ENCODE results near the gene KCND3. TPM values are rescaled to one million over a fixed set of nuclear protein-coding genes. Genes with fewer than 3 reads are reported as not detected.

The KCND3 gene
- polyA plus RNA-seq, 1 donor (not counting 4 experiments of a cell fraction or from before 2014, with no cell fraction given) = 0.21 TPM

GRCh38 chr1:111861523-111861922, 127.9 kb downstream of the KCND3 start:
- no peaks in the 10 kb centered on the region for H3K27me3 ChIP-seq (ENCODE audit: control insufficient read depth, extremely low read depth, insufficient read depth, low read length)
- FAIRE-seq = no peak
- DNase-seq (ENCODE audit: low read depth, low spot score) = no peak
- H3K4me2 ChIP-seq (ENCODE audit: control insufficient read depth, extremely low read depth, insufficient read depth, low read depth, low read length) = no peak overlapping the region
- H3K9me1 ChIP-seq (ENCODE audit: control insufficient read depth, extremely low read depth, insufficient read depth, low read length) = no peaks in the 10 kb centered on the region
- H3K27ac ChIP-seq (ENCODE audit: control insufficient read depth, insufficient read depth, low read length) = no peak overlapping the region
- H3K36me3 ChIP-seq (ENCODE audit: control insufficient read depth in 2 of 2, extremely low read depth in 1 of 2, insufficient read depth in 2 of 2, low read length in 2 of 2) = no peaks in the 10 kb centered on the region
- H3K9me3 ChIP-seq (ENCODE audit: control insufficient read depth, low read depth, low read length) = no peaks in the 10 kb centered on the region
- no peaks in the 10 kb centered on the region for H3K4me1 ChIP-seq (ENCODE audit: control insufficient read depth, extremely low read depth, insufficient read depth, low read length)
- TF ChIP-seq EZH2 (IDR thresholded peaks at IDR 0.05; ENCODE audit: low read length) = no peak
- TF ChIP-seq CTCF (optimal IDR thresholded peaks at IDR 0.05 in 1 of 3, IDR thresholded peaks at IDR 0.05 in 1 of 3, conservative IDR thresholded peaks at IDR 0.05 in 1 of 3; ENCODE audit: extremely low read depth in 1 of 3, insufficient read depth in 2 of 3, low read length in 3 of 3) = no peak
- dilution Hi-C loops (cut with MboI; ENCODE audit: extremely low pct_ligation_motif_present, low sequenced_read_pairs) = no loop called here
- no peaks in the 10 kb centered on the region for H3K79me2 ChIP-seq (ENCODE audit: control insufficient read depth, insufficient read depth, low read length)
- H3K4me3 ChIP-seq (ENCODE audit: control insufficient read depth in 2 of 3, extremely low read depth in 1 of 3, insufficient read depth in 2 of 3, low read depth in 1 of 3, low read length in 3 of 3) = no peak overlapping the region
- H3K9ac ChIP-seq (ENCODE audit: control insufficient read depth, extremely low read depth, insufficient read depth, low read length) = no peak overlapping the region
- no peaks in the 10 kb centered on the region for H4K20me1 ChIP-seq (ENCODE audit: control insufficient read depth, extremely low read depth, insufficient read depth, low read length)
- H2AFZ ChIP-seq (ENCODE audit: control insufficient read depth, low read length) = no peak overlapping the region

GRCh38 chr1:111857194-111857651, 132.2 kb downstream of the KCND3 start:
- Histone ChIP-seq H3K9ac (ENCODE audit: control insufficient read depth, extremely low read depth, insufficient read depth, low read length) (no peak overlapping the region), H4K20me1 (ENCODE audit: control insufficient read depth, extremely low read depth, insufficient read depth, low read length) (no peaks in the 10 kb centered on the region), H3K27ac (ENCODE audit: control insufficient read depth, insufficient read depth, low read length) (no peak overlapping the region), H3K79me2 (ENCODE audit: control insufficient read depth, insufficient read depth, low read length) (no peaks in the 10 kb centered on the region), H3K36me3 (ENCODE audit: control insufficient read depth in 2 of 2, extremely low read depth in 1 of 2, insufficient read depth in 2 of 2, low read length in 2 of 2) (no peaks in the 10 kb centered on the region), H3K9me3 (ENCODE audit: control insufficient read depth, low read depth, low read length) (no peaks in the 10 kb centered on the region), H3K4me2 (ENCODE audit: control insufficient read depth, extremely low read depth, insufficient read depth, low read depth, low read length) (no peak overlapping the region), H2AFZ (ENCODE audit: control insufficient read depth, low read length) (no peak overlapping the region), H3K4me3 (ENCODE audit: control insufficient read depth in 2 of 3, extremely low read depth in 1 of 3, insufficient read depth in 2 of 3, low read depth in 1 of 3, low read length in 3 of 3) (no peak overlapping the region), H3K4me1 (ENCODE audit: control insufficient read depth, extremely low read depth, insufficient read depth, low read length) (no peaks in the 10 kb centered on the region), H3K27me3 (ENCODE audit: control insufficient read depth, extremely low read depth, insufficient read depth, low read length) (peaks cover 8% of the 10 kb centered on the region), H3K9me1 (ENCODE audit: control insufficient read depth, extremely low read depth, insufficient read depth, low read length) (no peaks in the 10 kb centered on the region)
- FAIRE-seq = no peak
- dilution Hi-C loops (cut with MboI; ENCODE audit: extremely low pct_ligation_motif_present, low sequenced_read_pairs) = no loop called here
- TF ChIP-seq EZH2 (IDR thresholded peaks at IDR 0.05; ENCODE audit: low read length) = no peak
- TF ChIP-seq CTCF (optimal IDR thresholded peaks at IDR 0.05 in 1 of 3, IDR thresholded peaks at IDR 0.05 in 1 of 3, conservative IDR thresholded peaks at IDR 0.05 in 1 of 3; ENCODE audit: extremely low read depth in 1 of 3, insufficient read depth in 2 of 3, low read length in 3 of 3) = no peak
- DNase-seq (ENCODE audit: low read depth, low spot score) = no peak

All from keratinocyte (primary cell).